ENCODE results near the gene SMAD6.

The SMAD6 gene

DNA sequence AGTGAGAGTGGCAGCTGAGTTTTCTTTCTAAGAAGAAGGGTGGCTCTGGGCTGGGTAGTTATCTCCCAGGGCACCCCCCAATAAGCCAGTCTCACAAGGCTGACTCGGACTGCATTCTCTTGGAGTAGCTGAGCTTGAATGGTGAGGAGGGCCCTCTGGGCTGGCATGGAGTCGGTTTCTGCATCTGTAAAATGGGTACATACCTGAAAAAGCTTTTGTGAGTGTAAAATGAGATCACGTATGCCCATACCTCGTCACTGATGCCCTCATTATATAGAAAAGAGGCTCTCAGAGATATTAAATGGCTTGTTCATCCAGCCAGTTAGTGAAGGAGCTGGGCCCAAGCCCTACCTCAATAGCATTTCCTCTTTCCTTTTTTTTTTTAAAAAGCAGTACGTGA, 41.2 kb downstream of the SMAD6 start:
- TF ChIP-seq, protein P1, sequence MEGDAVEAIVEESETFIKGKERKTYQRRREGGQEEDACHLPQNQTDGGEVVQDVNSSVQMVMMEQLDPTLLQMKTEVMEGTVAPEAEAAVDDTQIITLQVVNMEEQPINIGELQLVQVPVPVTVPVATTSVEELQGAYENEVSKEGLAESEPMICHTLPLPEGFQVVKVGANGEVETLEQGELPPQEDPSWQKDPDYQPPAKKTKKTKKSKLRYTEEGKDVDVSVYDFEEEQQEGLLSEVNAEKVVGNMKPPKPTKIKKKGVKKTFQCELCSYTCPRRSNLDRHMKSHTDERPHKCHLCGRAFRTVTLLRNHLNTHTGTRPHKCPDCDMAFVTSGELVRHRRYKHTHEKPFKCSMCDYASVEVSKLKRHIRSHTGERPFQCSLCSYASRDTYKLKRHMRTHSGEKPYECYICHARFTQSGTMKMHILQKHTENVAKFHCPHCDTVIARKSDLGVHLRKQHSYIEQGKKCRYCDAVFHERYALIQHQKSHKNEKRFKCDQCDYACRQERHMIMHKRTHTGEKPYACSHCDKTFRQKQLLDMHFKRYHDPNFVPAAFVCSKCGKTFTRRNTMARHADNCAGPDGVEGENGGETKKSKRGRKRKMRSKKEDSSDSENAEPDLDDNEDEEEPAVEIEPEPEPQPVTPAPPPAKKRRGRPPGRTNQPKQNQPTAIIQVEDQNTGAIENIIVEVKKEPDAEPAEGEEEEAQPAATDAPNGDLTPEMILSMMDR (IDR thresholded peaks at IDR 0.05; ENCODE audit: insufficient read depth, low read depth, low read length, missing control alignments): no peak
- DNase-seq (ENCODE audit: low read depth): no peak

DNA sequence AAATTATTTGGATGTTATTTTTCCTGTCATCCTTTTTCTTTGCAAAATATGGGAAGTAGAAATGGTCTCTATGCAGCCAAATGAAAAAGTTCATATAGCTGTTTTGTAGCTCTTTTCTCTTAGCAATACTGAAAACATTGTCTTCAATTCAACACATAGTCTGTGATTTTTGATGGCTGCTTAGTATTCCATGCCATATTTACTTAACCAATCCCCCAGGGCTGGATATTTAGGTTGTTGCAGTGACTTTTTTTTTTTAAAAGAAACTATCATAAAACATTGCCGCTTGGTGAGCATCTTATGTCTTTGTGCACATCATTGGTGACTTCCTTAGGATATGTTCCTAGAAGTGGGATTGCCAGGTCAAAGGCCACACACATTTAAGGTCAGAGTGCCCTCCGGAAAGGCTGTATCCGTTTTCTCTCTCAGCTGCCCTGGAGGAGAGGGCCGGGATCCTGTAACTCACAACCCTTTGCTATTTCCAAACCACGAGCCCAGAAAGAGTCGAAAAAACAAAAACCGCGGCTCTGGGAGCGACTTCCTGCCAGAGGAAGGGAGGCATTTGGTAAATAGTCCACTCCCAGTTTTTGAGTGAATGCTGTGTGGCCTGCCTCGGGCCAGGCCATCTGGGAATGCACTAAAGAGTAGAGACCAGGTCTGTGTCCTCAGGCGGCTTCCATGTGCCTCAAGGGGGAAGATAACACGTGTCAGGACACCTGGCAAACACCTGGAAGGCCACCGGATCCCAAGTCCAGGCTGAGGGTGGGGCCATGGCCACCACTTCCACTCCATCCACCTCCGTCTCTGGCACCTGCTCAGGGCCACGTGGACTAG, 41.9 kb downstream of the SMAD6 start:
- no peak overlapping the region for H3K4me3 ChIP-seq (ENCODE audit: low read length)
- DNase-seq (ENCODE audit: low read depth): no peak
- TF ChIP-seq, protein P1 (IDR thresholded peaks at IDR 0.05; ENCODE audit: insufficient read depth, low read depth, low read length, missing control alignments): no peak

More for the DNA sequence above, 41.2 kb downstream of the SMAD6 start:
- H3K4me3 ChIP-seq (ENCODE audit: low read length): no peak overlapping the region

DNA sequence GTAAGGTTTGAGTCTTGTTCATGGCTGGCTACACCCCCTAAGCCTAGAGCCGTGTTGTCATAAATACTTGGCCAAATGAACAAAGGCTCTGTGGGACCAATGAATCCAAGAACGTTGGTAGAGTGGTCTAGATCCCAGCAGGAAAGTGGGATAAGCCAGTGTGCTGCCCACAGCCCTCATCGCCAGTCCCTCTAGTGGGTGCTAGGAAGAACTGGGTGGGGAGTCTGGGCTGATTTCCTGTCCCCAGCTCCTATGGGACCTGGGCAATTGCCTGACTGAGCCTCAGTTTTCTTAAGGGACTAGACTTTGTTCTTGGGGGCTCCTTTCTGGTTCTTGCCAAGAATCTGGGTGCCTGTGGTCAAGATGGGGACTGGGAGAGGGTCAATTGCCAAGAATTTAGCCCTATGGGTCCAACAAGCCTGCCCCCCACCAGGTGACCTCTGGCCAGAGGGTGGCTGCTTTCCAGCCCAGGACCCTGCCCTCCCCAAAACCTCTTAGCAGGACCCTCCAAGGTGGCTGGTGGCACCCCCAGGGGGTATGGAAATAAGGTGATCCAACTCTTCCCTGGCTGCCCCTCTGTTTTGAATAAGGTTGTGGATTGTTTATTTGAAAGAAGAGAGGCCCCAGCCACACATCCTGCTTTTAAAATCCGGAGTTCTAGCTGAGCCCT, 42.7 kb downstream of the SMAD6 start:
- H3K4me3 ChIP-seq (ENCODE audit: low read length): no peak overlapping the region
- TF ChIP-seq, protein P1 (IDR thresholded peaks at IDR 0.05; ENCODE audit: insufficient read depth, low read depth, low read length, missing control alignments): no peak
- DNase-seq (ENCODE audit: low read depth): no peak

DNA sequence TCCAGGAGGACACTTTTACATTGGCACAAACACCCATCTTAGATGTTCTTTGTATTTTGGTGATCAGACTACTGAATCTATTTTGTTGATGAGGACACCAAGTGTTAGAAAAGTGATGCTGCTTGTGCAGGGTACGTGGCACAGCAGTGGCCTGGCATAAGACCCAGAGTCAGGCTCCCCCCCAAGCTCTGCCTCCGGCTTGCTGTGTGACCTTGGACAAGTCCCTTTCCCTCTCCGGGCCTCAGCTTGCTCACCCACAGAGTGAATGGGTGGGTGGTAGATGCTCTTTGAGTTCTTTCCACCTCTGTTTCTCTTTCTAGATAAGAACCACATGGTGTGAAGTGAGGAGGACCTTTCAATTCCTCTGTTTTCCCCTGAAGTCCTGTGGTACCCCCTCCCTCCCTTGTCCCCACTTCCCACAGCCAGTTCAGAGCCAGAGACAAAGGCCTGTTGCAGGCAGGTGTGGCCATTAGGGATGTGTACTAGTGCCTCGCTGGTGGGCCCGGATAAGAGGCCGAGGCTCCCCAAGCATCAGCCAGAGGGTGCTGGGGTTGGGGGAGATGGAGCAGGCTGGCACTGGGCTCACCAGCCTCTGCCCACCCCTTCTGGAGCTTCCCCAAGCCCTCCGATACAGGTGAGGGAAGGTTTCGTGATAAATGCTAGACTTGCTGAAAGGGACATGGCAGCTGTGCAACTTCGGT, 43.6 kb downstream of the SMAD6 start:
- H3K4me3 ChIP-seq (ENCODE audit: low read length): no peak overlapping the region
- TF ChIP-seq, protein P1 (IDR thresholded peaks at IDR 0.05; ENCODE audit: insufficient read depth, low read depth, low read length, missing control alignments): no peak
- DNase-seq (ENCODE audit: low read depth): no peak

DNA sequence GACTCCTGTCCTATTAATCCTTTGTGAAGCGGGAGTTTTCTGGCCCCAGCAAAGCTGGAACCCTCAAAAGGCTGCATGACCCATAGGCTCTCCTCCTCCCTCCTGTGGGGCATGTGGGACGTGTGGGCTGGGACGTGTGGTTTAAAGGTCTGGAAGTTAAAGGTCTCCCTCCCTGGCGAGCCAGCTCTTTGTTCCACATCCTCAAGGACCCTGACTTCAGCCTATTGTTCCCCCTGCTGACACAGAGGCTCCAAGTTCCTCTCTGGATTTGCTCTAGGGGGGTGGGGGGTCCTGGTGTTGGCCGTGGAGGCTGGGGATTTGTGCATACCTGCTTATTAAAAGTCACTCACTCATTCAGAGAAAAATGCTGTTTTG, 44.2 kb downstream of the SMAD6 start:
- H3K4me3 ChIP-seq (ENCODE audit: low read length): no peak overlapping the region
- TF ChIP-seq, protein P1 (IDR thresholded peaks at IDR 0.05; ENCODE audit: insufficient read depth, low read depth, low read length, missing control alignments): no peak
- DNase-seq (ENCODE audit: low read depth): no peak

DNA sequence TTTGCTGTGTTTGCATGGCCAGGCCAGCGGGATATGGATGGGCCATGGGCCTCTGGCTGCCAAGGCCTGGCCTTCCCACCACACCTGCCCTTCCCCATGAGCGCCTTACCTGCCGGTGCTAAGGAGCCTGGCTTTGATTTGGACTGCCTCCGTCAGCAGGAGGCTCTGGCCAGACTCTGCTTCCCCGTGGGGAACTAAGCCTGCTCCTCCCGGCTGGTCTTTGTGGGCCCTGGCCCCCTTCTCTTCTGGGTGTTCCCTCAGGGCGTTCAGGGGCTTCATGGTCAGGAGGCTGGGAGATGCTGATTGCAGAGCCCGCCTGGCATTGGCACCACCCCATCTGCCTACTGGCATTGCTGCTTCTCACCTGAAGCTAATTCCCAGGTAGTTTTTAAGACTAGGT, 45.2 kb downstream of the SMAD6 start:
- no peak overlapping the region for H3K4me3 ChIP-seq (ENCODE audit: low read length)
- DNase-seq (ENCODE audit: low read depth): no peak
- TF ChIP-seq, protein P1 (IDR thresholded peaks at IDR 0.05; ENCODE audit: insufficient read depth, low read depth, low read length, missing control alignments): no peak
